Measurements from ENCODE around the gene MISP3. TPM values are rescaled to one million over a fixed set of nuclear protein-coding genes. Genes with fewer than 3 reads are reported as not detected.

The MISP3 gene
- 2.9 to 5.1 TPM (median 4.1 TPM) in 5 replicates for total RNA-seq (2022; extraction: Qiagen RNA extraction)

DNA sequence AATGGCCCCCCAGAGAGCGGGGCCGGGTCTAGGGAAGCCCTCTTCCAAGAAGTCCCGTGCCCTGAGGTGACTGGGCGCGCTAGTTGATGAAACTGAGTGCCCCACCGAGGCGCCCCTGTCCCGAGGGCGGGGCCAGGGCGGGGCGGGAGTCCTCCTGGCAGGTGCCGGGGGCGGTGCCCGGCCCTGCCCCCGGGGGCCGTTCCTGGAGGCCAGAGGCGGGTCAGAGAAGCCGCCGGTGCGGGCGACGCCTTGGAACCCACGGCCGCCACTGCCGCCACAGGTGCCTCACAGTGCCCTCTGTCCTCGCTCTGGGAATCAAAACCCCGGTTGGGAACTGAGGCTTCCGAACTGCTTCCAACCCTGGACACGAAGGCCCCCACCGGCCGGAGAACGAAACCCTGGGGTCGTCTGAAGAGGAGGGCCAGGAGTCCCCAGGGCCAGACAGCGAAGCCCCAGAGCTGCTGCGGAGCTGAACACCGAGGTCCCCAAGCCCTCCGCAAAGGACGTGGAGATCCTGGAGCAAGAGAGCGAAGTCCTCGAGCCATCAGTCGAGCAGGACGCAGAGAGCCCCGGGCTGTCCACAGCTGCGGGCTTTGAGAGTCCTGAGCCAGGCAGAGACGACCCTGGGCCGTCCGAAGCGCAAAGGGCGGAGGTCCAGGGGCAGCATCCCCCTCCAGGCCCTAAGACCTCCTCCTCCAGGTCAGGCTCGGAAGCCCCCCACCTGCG is at the start of gene MISP3:
Gene MISP3 (plus strand): TSS at position 252 of the 726 bp plus-strand sequence. CDS start 524 bp downstream, outside the sequence.

DNA sequence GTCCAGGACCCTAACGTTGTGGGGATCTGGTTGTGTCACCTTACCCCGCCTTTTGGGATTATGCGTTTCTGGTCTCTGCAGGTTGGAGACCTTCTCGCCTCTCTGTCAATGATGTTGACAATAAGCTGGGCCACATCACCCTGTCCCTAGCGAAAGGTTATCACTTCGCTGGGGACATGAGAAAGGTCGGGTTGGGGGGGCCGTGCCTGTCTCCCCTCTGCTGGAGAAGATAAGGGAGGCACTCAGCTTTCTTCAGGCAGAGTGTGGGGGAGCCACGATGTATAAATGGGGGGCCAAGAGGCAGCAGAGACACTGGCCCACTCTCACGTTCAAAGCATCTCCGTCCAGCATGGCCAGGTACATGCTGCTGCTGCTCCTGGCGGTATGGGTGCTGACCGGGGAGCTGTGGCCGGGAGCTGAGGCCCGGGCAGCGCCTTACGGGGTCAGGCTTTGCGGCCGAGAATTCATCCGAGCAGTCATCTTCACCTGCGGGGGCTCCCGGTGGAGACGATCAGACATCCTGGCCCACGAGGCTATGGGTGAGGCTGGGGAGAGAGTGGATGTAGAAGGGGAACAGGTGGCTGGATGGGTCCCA is 44.6 kb upstream of the MISP3 start, which contains the start of gene RLN3:
Gene RLN3 (plus strand): TSS at position 293 of the 595 bp plus-strand sequence. CDS start 57 bp downstream, at position 350.

DNA sequence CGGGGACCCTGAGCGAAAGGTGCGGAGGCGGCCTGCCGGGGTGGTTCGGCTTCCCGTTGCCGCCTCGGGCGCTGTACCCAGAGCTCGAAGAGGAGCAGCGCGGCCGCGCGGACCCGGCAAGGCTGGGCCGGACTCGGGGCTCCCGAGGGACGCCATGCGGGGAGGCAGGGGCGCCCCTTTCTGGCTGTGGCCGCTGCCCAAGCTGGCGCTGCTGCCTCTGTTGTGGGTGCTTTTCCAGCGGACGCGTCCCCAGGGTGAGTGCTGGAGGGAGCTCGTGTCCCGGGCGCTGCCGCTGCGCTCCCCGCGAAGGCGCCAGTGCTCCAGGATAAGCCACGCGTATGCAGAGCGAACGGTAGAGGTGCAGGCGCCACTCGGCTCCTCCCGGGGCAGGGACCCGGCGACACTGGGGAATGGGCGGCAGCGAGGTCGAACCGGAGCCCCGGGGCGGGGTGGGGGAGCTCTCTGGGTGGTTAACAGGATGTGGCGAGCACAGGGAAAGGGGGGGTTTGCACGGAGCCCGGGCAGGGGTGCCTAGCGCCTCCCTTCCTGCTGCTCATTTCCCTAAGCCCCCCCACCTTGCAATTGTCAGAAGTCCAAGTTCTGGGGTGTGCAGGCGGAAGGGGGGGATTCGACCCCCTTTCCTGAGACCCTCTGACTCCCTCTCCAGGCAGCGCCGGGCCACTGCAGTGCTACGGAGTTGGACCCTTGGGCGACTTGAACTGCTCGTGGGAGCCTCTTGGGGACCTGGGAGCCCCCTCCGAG is 40.7 kb upstream of the MISP3 start, which contains the start of gene IL27RA:
Gene IL27RA (plus strand): TSS at position 44 of the 762 bp plus-strand sequence. CDS start 111 bp downstream, at position 155.

GRCh38 chr19:14061751-14062557 is 10.6 kb upstream of the MISP3 start, which contains the start of gene PALM3:
Gene PALM3 (minus strand): TSS chr19:14062076. CDS start chr19:14061980, 96 bp downstream.

GRCh38 chr19:14085309-14085995 is 12.9 kb downstream of the MISP3 start, which contains the start of gene C19orf67:
Gene C19orf67 (minus strand): TSS chr19:14085783. CDS start chr19:14085627, 156 bp downstream.

DNA sequence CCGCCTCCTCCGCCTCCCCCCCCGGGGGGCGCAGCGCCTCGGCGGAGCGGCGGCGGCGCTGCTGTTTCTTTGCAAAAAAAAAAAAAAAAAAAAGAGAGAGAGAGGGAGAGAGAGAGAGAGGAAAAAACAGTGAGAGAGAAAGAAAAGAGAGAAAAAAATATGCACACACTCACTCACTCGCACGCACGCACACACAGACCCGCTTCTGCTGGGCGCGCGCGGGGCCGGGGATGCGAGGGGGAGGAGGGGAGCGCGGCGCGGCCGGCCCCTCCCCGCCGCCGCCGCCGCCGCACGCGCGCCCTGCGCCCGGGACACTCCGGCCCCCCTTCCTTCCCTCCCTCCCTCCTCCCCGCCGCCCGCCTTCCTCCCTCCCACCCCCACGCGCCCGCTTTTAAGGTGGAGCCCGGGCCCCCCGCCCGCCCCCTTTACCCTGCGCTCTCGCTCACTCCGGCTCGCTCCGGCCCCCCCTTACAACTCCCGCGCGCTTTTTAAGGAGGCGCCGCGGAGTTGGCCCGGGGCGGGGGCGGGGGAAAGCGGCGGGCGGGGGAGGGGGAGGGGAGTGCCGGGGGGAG is 18.0 kb downstream of the MISP3 start, which contains the start of gene SAMD1:
Gene SAMD1 (minus strand): TSS at position 243 of the 572 bp plus-strand sequence.

DNA sequence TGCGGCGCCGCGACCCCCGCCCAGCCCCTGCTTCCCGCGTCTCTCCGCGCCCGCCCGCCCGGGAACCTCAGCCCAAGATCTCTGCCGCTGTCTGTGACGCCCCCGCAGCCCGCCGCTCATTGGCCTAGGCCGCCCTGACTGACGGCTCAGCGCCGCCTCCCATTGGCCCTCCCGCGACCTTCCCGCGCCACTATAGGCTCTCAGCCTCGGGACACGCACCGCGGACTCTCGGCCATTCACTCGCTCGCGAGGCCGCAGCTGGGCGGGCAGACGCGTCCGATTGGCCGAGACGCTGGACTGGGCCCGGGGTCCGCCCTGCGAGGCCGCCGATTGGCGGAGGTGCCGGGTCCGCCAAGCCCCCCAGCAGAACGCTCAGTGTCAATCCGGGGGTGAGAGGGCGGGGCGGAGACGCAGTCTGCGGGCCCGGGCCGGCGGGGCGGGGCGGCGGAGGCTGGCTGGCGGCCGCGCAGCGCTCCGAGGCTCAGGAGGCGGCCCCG is 45.1 kb downstream of the MISP3 start, which contains the start of gene PRKACA:
Gene PRKACA (minus strand): TSS at position 95 of the 497 bp plus-strand sequence. CDS start 215 bp downstream, outside the sequence.

Other genes starting within 250 kb of the MISP3 start
- gene NANOS3, start 195.7 kb upstream of the MISP3 start, total RNA-seq (2022; extraction: Qiagen RNA extraction) = 1.4 to 3.8 TPM (median 2.4 TPM) in 5 replicates
- 0.38 to 1.6 TPM (median 0.49 TPM) in 3 of 5 replicates, not detected in the others for gene BRME1, start 166.7 kb upstream of the MISP3 start, total RNA-seq (2022; extraction: Qiagen RNA extraction)
- 6.8 to 10.7 TPM (median 9.5 TPM) in 5 replicates for gene CC2D1A, start 166.6 kb upstream of the MISP3 start, total RNA-seq (2022; extraction: Qiagen RNA extraction)
- 0.62 to 1.8 TPM (median 1.4 TPM) in 5 replicates for gene PODNL1, start 134.4 kb upstream of the MISP3 start, total RNA-seq (2022; extraction: Qiagen RNA extraction)
- gene DCAF15, start 120.3 kb upstream of the MISP3 start, total RNA-seq (2022; extraction: Qiagen RNA extraction) = 13.8 to 23.9 TPM (median 22.1 TPM) in 5 replicates
- 2.6 to 5.7 TPM (median 5.1 TPM) in 5 replicates for gene RFX1, start 66.5 kb upstream of the MISP3 start, total RNA-seq (2022; extraction: Qiagen RNA extraction)
- not detected in 5 replicates for gene RLN3, start 44.6 kb upstream of the MISP3 start, total RNA-seq (2022; extraction: Qiagen RNA extraction)
- 7.8 to 10.5 TPM (median 9.7 TPM) in 5 replicates for gene IL27RA, start 41.0 kb upstream of the MISP3 start, total RNA-seq (2022; extraction: Qiagen RNA extraction)
- gene PALM3, start 10.7 kb upstream of the MISP3 start, total RNA-seq (2022; extraction: Qiagen RNA extraction) = 1.8 to 2.8 TPM (median 2.1 TPM) in 5 replicates
- gene C19orf67, start 13.0 kb downstream of the MISP3 start, total RNA-seq (2022; extraction: Qiagen RNA extraction) = not detected in 5 replicates
- 30.0 to 42.9 TPM (median 39.6 TPM) in 5 replicates for gene SAMD1, start 18.0 kb downstream of the MISP3 start, total RNA-seq (2022; extraction: Qiagen RNA extraction)
- gene PRKACA, start 45.0 kb downstream of the MISP3 start, total RNA-seq (2022; extraction: Qiagen RNA extraction) = 28.0 to 35.9 TPM (median 31.8 TPM) in 5 replicates
- gene ASF1B, start 63.8 kb downstream of the MISP3 start, total RNA-seq (2022; extraction: Qiagen RNA extraction) = 28.3 to 32.4 TPM (median 31.5 TPM) in 5 replicates
- 3.5 to 6.9 TPM (median 5.1 TPM) in 5 replicates for gene ADGRL1, start 133.4 kb downstream of the MISP3 start, total RNA-seq (2022; extraction: Qiagen RNA extraction)

Measured in A549 treated with Mapracorat at 1 μM for 4 hours (cell line).